Stimulated activated CD4-positive, alpha-beta T cell treated with anti-CD3 and anti-CD28 coated beads, Interleukin-1b, Interleukin-23, amount 100 ng/mL, for 24 hours (primary cell): ENCODE data around the gene SPIRE1.
"Not testable (repeated sequence)": the region's sequence is repeated elsewhere in the genome, so short reads cannot be mapped to it uniquely, and the experiment has no call there.

Experiments
- DNase-seq, 4 experiments: peaks; one replicate each; pipeline ENCODE4 v3.0.0-alpha.2; 2020; ENCODE audit warnings: low read depth in 4 of 4, low spot score in 1 of 4

Gene SPIRE1

DNA sequence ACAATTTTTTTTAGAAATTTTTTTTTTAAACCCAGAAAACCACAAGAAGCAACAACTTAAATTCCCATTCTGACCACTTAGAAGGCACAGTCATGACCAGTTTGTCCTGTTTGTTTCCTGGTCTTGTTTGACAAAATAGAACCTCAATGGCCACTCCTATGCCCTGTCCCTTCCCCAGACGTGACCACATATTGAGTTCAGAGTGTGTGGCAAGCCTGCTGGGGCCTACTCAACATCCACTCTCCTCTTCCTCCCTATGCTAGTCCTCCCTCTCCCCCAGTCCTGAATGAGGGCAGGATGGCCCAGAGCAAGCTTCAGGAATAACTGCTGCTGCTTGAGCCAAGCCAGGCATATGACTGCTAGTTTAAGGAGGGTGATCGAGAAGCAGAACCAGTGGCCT lies 160.6 kb downstream of the SPIRE1 start:
- DNase-seq, result no peak

DNA sequence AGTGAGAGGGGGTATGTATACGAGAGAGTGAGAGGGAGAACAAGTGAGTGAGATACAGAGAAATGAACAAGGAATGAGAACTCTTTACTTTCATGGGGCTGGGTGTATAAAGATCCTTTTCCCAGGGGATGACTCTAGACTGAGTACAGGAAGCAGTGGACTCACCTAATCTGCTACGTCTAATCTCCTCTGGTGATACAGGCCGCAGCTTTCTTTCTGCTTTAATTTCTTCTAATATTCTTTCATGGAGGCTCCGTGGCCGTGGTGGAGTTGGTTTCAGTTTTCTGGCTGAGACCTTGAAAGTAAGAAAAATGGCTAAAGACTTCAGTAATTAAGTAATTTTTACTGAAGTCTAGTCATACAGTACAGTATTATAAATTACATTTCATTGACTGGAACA lies 165.0 kb downstream of the SPIRE1 start:
- DNase-seq, result no peak

GRCh38 chr18:12491611-12492435 lies 166.1 kb downstream of the SPIRE1 start:
- DNase-seq, result no peak

- no peak for DNase-seq
These were observed 172.3 kb downstream of the SPIRE1 start for GRCh38 chr18:12485479-12486105.

DNA sequence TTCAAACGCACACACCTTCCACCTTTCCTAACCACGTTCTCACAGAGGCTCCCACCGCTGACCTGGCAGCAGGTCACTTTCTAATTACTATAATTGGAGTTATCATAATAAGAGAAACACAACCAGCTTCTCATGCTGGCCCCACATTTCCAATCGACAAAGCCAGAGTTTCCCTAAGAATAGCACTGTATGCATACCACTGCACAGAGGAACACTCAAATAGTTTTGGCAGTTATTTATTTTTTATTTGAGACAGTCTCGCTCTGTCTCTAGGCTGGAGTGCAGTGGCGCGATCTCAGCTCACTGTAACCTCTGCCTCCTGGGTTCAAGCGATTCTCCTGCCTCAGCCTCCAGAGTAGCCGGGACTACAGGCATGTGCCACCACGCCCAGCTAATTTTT lies 176.0 kb downstream of the SPIRE1 start:
- DNase-seq, result not testable (repeated sequence)

DNA sequence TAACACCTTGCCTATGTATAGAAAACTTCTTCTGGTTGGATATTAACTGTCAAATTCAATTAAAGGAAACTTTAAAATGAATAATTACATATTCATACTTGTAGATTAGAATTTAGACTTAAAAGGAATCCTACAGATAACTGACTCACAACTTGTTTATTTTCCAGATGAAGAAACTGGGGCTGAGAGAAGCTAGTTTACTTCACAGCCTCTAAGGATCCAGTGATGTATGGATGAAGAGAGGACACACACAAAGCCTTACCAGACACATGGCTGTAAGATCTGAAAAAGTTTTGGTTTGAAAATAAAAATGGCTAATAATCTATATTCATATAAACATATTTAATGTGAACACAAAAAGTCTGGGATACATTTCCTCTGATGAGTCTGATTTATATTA lies 177.9 kb downstream of the SPIRE1 start:
- DNase-seq, result no peak

DNA sequence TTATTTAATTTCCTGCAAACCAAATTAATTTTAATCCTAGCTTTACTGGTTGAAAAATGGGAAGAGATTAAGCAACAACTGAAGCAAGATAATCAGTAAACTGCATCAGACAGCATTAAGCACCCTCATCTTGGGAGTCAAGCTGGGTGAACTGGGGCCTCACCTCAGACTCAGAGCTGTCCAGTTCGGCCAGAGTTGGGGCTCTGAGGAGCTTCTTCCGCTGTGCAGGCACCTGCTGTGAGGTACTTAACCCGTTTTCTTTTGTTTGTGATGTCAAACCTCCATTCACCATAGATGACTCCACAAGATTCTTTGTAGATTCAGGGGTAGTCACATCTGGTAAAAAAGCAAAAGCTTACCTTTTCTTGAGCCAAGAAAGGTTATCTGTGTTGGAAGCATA lies 178.4 kb downstream of the SPIRE1 start:
- DNase-seq, result no peak

DNA sequence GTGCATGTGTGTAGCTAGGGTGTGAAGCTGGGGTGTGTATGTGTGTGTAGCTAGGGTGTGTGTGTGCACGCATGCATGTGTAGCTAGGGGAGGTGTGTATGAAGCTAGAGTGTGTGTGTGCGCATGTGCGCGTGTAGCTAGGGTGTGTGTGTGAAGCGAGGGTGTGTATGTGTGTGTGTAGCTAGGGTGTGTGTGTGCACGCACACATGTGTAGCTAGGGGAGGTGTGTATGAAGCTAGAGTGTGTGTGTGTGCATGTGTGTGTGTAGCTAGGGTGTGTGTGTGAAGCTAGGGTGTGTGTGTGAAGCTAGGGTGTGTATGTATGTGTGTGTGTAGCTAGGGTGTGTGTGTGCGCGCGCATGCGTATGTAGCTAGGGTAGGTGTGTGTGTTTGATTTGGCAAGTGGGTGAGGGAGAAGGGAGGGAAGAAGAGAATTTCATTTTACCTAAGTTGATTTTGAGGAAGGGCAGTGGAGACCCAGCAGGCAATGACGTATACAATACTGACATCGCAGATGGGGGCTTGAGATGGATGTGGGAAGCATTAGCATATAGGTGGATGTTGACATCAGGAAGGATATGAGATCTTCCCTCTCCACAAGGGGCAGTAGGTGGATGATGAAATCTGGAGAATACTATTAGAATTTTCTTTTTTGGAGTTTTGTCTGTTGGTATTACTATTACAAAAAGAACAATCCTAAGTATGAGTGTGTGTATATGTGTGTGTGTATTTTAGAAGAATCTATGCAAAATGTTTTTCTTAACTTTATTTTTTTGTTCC lies 179.4 kb downstream of the SPIRE1 start:
- DNase-seq, result no peak

DNA sequence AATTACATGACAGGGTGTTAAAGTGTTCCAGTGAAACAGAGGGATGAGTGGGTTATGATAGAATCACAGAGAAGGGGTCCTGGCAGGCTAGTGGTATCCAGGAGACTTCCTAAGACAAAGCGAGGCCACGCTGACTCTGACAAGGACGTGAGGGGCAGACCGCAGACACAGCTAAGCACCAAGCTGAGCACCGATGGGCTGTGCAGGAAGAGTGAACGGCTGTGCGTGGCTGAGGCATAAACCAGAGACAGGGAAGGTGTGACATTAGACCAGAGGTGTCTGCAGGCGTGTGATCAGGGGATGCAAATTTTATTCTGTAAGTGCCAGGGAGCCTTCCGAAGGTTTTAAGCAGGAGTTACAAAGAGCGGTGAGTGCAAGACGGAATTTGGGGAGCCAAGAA lies 180.3 kb downstream of the SPIRE1 start:
- no peak for DNase-seq

DNA sequence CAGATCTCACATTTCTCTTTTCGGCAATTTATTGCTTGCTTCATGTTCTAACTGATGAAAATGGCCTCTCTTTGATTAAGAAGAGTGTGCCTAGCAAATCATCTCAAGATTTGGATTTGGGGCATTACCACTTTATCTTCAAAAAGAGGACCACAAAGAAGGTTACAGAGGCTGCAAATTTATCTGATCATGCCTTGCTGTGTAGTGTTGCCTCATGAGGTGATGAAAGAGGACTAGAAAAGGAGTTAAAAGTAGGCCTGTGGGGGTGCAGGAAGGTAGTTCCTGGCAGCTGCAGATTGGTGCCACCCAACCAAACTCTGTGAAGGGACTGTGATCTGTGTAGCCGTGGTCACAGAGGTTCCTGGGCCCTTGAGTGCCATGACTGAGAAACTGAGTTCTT lies 181.0 kb downstream of the SPIRE1 start:
- DNase-seq, result no peak

DNA sequence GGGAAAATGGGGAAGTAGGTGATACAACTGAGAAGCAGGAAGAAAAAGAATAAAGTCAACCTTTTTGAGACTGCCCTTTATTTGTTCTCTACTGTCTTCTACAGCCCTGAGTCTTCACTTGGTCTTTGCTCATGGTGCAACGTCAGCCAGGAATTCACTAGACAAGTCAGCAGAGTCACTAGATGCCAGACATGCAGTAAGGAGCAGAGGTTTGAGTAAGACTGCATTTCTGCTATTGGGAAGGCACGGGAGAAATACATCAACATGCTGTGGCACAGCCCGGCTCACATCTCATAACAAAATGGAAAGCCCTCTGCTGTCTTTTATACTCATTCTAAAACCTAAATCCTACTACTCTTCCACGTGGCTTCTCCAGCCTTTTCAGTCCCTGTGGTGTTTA lies 183.0 kb downstream of the SPIRE1 start:
- no peak for DNase-seq

DNA sequence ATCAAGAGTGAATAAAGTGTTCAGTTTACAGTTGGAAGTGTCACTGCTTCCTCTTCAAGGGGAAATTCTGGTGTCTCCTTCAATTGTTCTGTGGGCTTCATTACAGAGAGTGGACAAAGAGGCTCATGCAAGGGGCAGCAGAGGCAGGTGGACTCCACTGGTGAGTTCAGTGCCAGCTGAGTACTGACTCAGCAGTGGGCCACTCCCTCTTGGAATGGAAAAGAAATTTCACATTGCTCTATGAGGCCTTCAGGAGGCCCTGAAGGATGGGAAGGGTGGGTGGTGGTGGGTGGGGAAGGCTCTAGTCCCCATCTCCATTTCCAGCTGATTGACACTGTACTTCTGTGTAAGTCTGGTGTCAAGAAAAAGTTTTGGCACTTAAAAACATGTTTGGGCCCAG lies 183.8 kb downstream of the SPIRE1 start:
- no peak for DNase-seq

DNA sequence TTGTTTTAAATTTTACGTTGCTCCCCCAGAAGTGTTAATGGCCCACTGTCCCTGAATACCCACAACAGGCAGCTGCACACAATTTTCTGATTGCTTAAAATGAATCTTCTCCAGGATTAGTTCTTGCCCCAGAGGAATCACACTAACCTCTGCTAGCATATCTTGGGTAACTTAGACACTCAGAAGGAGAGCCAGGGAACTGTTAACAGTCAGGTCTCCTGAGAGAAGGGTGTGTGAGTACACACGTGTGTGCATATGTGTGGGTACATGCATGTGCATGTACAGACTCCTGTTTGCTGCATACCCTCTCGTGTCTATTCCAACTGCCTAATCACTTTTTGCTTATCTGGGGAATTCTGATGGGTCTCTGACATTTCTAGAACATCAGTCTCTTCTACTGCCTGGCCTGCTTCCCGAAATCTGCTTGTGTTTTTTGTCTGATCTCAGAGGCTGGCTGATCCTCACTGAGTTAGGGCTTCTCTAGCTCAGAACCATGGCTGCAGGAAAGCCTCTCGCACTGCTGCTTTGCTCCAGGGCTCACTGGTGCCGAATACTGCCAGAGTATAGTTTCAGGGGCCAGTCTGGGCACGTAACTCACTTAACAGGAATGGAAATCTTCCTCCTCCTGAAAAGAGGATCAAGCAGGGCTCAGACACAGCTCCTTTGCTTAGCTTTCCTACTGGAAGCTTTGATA lies 187.4 kb downstream of the SPIRE1 start:
- no peak for DNase-seq

GRCh38 chr18:12468445-12468844 lies 189.5 kb downstream of the SPIRE1 start:
- DNase-seq, result no peak

DNA sequence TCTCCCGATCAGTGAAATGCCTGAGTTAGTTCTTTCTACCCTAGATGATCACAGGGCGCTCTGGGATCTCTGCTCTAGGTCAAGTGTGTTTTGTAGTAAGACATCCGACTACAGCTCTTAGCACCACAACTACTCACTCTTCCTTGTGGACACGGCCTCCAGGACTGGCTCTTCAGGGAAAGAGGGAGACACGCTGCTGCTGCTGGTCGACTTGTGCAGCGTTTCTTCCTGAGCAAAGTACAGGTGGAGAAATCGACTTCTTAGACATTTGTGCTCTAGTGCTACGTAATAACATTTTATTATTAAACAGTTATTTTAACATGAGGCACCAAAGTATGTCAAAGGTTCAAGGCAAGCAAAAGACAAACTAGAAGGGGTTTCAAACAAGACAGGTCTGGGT lies 193.2 kb downstream of the SPIRE1 start:
- no peak for DNase-seq

DNA sequence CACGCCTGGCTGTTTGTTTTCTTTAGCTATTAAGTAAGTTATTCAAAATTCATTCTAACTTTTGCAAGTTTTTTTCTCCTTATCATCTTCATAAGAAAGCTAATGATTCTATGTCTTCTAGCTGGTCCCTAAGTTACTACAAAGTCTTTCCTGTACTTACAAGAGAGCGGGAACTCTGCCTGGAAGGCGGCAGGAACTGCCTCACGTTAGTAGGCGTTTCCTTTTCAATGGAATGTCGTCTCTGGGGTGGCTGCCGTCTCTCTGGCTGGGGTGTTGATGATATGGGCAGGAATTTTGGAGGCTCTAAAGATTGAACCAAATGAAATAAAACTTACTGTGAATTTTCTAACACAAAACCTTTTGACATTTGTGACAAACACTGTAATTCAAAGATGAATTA lies 194.7 kb downstream of the SPIRE1 start:
- no peak for DNase-seq

DNA sequence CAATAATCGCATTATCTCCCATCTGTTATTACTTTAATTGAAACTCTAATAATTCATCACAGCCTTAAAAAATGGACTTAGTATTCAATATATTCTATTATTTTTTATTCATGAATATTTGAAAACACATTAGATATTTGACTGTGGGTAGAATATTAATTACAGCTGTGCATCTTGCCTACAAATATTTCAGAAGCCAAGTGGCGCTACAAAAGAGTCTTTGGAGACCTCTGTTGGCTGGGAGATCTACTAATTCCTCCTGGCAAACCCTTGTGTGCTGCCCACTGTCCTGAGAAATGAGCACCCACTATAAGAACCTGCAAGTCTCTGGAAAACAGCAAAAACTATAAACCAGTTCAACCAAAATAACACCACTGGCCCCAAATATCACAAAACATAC lies 195.7 kb downstream of the SPIRE1 start:
- no peak for DNase-seq

DNA sequence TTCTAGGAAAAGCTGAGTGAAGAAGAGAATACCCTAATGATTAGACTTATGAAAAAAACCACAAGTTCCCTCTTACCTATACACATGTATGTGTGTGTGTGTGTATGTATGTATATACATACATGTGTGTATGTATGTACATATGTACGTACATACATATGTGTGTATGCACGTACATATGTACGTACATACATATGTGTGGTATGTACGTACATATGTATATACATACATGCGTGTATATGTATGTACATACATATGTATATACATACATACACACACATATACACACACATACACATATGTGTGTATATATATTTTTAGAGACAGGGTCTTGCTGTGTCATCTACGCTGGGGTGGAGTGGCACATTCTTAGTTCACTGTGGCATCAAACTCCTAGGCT lies 196.6 kb downstream of the SPIRE1 start:
- DNase-seq, result no peak

DNA sequence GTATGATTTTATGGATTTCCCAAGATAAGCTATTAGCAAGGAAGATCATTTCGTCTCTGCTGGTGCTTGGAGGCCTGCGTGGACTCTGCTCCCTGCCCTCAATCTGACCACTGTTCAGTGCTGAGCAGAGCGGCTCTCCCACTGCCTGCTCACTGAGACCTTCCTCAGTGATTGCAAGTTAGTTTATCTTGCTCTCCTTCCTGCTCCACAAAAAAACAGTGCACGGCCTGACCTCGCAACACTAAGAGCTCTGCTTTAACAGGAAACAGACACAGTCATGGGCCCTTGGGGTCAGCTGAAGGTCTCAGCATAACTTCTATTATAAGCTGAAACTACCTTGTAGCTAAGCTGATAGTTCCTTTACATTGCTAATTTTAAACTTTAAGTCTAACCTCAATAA lies 197.0 kb downstream of the SPIRE1 start:
- no peak for DNase-seq

- no peak for DNase-seq
These were observed 199.1 kb downstream of the SPIRE1 start for GRCh38 chr18:12458771-12459170.

DNA sequence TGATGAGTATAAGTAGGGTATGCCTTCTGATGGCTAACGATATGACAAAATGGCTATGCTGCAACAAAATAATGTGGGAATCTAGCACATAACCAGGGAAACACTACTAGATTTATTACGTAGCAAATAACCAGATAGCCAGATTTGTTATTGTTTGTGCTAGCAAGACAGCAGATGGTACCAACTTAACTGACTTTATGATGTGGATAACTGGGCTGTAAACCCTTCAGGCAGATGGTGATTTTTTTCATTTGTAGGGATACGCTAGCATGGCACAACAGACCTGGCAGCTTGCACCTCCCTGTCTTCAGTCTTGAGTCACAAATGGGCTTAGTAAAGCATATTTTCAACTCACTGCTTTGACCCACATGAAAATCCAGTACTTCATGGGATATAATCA lies 201.5 kb downstream of the SPIRE1 start:
- DNase-seq, result no peak

DNA sequence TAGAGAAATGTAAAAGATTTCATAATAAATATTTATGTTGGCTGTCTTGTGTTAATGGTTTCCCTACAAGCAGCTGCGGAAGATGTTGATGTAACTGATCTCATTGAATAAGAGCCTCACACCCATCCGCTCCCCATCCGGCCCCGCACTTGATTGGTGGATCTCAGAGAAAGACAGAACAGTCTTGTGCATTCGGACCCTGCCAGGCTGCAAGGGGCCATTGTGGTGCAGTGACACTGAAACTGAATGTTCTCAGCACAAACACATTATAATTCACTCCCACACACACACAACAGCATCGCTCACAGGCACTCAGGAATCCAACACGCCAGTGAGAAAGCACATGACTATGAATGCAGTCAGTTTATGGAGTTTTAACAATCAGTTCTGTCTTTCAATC lies 202.4 kb downstream of the SPIRE1 start:
- no peak for DNase-seq
